ENCODE data around the gene PTGES2. TPM values are rescaled to one million over a fixed set of nuclear protein-coding genes. Genes with fewer than 3 reads are reported as not detected.
A peak's percentile ranks its signal among the peaks of the same experiment; 100 is the strongest.

PTGES2 gene
- total and polyA plus RNA-seq, 2 of the 13 experiments (the other 11 are each of a cell fraction or from before 2014, with no cell fraction given) = 63.7 to 79.8 TPM

GRCh38 chr9:128102861-128103588 lies 24.5 kb downstream of the PTGES2 start (continued):
- TF ChIP-seq TFAP4 (IDR thresholded peaks at IDR 0.05; ENCODE audit: borderline replicate concordance, low read depth) = peak; percentile 90; the same call in 1 of the 2 replicates
- peak; percentile 77; the same call in 1 of the 2 replicates for TF ChIP-seq ZXDC (CRISPR knock-in tag; IDR thresholded peaks at IDR 0.05)
- peak; percentile 88 for TF ChIP-seq FOXO1 (CRISPR knock-in tag; IDR thresholded peaks at IDR 0.05)
- TF ChIP-seq ZNF792 (CRISPR knock-in tag; IDR thresholded peaks at IDR 0.05) = peak; percentile 98
- peak; percentile 51 for TF ChIP-seq DBP (CRISPR knock-in tag; IDR thresholded peaks at IDR 0.05; ENCODE audit: not compliant biosample characterization)
- TF ChIP-seq SPEN (CRISPR knock-in tag; IDR thresholded peaks at IDR 0.05; ENCODE audit: low read depth) = peak; percentile 94
- TF ChIP-seq ZNF138 (CRISPR knock-in tag; IDR thresholded peaks at IDR 0.05; ENCODE audit: low read depth) = no peak
- no peak for TF ChIP-seq SRSF4 (IDR thresholded peaks at IDR 0.05; ENCODE audit: low read depth, low read length, poor library complexity, severe bottlenecking)
- TF ChIP-seq SCMH1 (CRISPR knock-in tag; IDR thresholded peaks at IDR 0.05; ENCODE audit: borderline replicate concordance) = no peak
- peak; percentile 98 for TF ChIP-seq NPAS2 (CRISPR knock-in tag; IDR thresholded peaks at IDR 0.05; ENCODE audit: borderline replicate concordance)
- TF ChIP-seq ZNF335 (CRISPR knock-in tag; IDR thresholded peaks at IDR 0.05) = peak; percentile 87
- peak; percentile 90 for TF ChIP-seq ZNF574 (CRISPR knock-in tag; IDR thresholded peaks at IDR 0.05)
- TF ChIP-seq ZNF749 (CRISPR knock-in tag; IDR thresholded peaks at IDR 0.05; ENCODE audit: borderline replicate concordance) = peak; percentile 85; the same call in 1 of the 2 replicates
- peak; percentile 97 for TF ChIP-seq TGIF2 (CRISPR knock-in tag; IDR thresholded peaks at IDR 0.05)
